ENCODE results near the gene PARD3.
A peak's percentile ranks its signal among the peaks of the same experiment; 100 is the strongest.

The PARD3 gene

GRCh38 chr10:34811968-34812514, 3.1 kb downstream of the PARD3 start:
- Histone ChIP-seq H3K36me3 (ENCODE audit: control insufficient read depth, insufficient read depth, low read length) (no peaks in the 10 kb centered on the region), H3K4me3 (ENCODE audit: extremely low read depth, insufficient read depth, low read length, poor library complexity, severe bottlenecking) (no peak overlapping the region), H3K27ac (ENCODE audit: low read depth, low read length, severe bottlenecking) (no peak overlapping the region), H3K4me1 (ENCODE audit: control insufficient read depth, insufficient read depth, low read length, poor library complexity, severe bottlenecking) (peaks cover 35% of the 10 kb centered on the region), H3K9me3 (ENCODE audit: control insufficient read depth, low read length) (no peaks in the 10 kb centered on the region)
- no CpG with 5 or more reads among the region's 1 CpG for WGBS, 2 experiments (ENCODE audit: insufficient coverage in 2 of 2)

- peaks cover 32% of the 10 kb centered on the region for H3K4me1 ChIP-seq (ENCODE audit: control insufficient read depth, insufficient read depth, low read length, poor library complexity, severe bottlenecking)
- H3K9me3 ChIP-seq (ENCODE audit: control insufficient read depth, low read length) = no peaks in the 10 kb centered on the region
- no peak overlapping the region for H3K4me3 ChIP-seq (ENCODE audit: extremely low read depth, insufficient read depth, low read length, poor library complexity, severe bottlenecking)
- no peak overlapping the region for H3K27ac ChIP-seq (ENCODE audit: low read depth, low read length, severe bottlenecking)
- WGBS, 2 experiments (ENCODE audit: insufficient coverage in 2 of 2) = 77 to 80% methylated on average over 12 to 15 of the region's 17 CpGs
- no peaks in the 10 kb centered on the region for H3K36me3 ChIP-seq (ENCODE audit: control insufficient read depth, insufficient read depth, low read length)
These were observed 3.7 kb downstream of the PARD3 start for GRCh38 chr10:34811126-34811967.

GRCh38 chr10:34809796-34810195, 5.3 kb downstream of the PARD3 start:
- Histone ChIP-seq H3K9me3 (ENCODE audit: control insufficient read depth, low read length) (no peaks in the 10 kb centered on the region), H3K4me1 (ENCODE audit: control insufficient read depth, insufficient read depth, low read length, poor library complexity, severe bottlenecking) (peaks cover 30% of the 10 kb centered on the region), H3K4me3 (ENCODE audit: extremely low read depth, insufficient read depth, low read length, poor library complexity, severe bottlenecking) (no peak overlapping the region), H3K27ac (ENCODE audit: low read depth, low read length, severe bottlenecking) (no peak overlapping the region), H3K36me3 (ENCODE audit: control insufficient read depth, insufficient read depth, low read length) (no peaks in the 10 kb centered on the region)
- WGBS, 2 experiments (ENCODE audit: insufficient coverage in 2 of 2) = 90 to 92% methylated on average over 2 to 3 of the region's 3 CpGs

- Histone ChIP-seq H3K4me3 (ENCODE audit: extremely low read depth, insufficient read depth, low read length, poor library complexity, severe bottlenecking) (no peak overlapping the region), H3K9me3 (ENCODE audit: control insufficient read depth, low read length) (no peaks in the 10 kb centered on the region), H3K4me1 (ENCODE audit: control insufficient read depth, insufficient read depth, low read length, poor library complexity, severe bottlenecking) (peaks cover 30% of the 10 kb centered on the region), H3K27ac (ENCODE audit: low read depth, low read length, severe bottlenecking) (peak overlapping the region; percentile 60), H3K36me3 (ENCODE audit: control insufficient read depth, insufficient read depth, low read length) (no peaks in the 10 kb centered on the region)
- 49 to 54% methylated on average over 11 to 16 of the region's 19 CpGs for WGBS, 2 experiments (ENCODE audit: insufficient coverage in 2 of 2)
These were observed 6.0 kb downstream of the PARD3 start for GRCh38 chr10:34808801-34809745.

- Histone ChIP-seq H3K4me3 (ENCODE audit: extremely low read depth, insufficient read depth, low read length, poor library complexity, severe bottlenecking) (no peak overlapping the region), H3K9me3 (ENCODE audit: control insufficient read depth, low read length) (no peaks in the 10 kb centered on the region), H3K36me3 (ENCODE audit: control insufficient read depth, insufficient read depth, low read length) (peaks cover 4% of the 10 kb centered on the region), H3K27ac (ENCODE audit: low read depth, low read length, severe bottlenecking) (no peak overlapping the region), H3K4me1 (ENCODE audit: control insufficient read depth, insufficient read depth, low read length, poor library complexity, severe bottlenecking) (peaks cover 30% of the 10 kb centered on the region)
- 89% methylated on average over 3 of the region's 4 CpGs for WGBS, 2 experiments (ENCODE audit: insufficient coverage in 2 of 2)
These were observed 6.8 kb downstream of the PARD3 start for GRCh38 chr10:34808336-34808735.

- H3K9me3 ChIP-seq (ENCODE audit: control insufficient read depth, low read length) = no peaks in the 10 kb centered on the region
- H3K4me3 ChIP-seq (ENCODE audit: extremely low read depth, insufficient read depth, low read length, poor library complexity, severe bottlenecking) = no peak overlapping the region
- no CpG with 5 or more reads among the region's 1 CpG for WGBS, 2 experiments (ENCODE audit: insufficient coverage in 2 of 2)
- peaks cover 8% of the 10 kb centered on the region for H3K36me3 ChIP-seq (ENCODE audit: control insufficient read depth, insufficient read depth, low read length)
- peaks cover 32% of the 10 kb centered on the region for H3K4me1 ChIP-seq (ENCODE audit: control insufficient read depth, insufficient read depth, low read length, poor library complexity, severe bottlenecking)
- no peak overlapping the region for H3K27ac ChIP-seq (ENCODE audit: low read depth, low read length, severe bottlenecking)
These were observed 10.8 kb downstream of the PARD3 start for GRCh38 chr10:34804306-34804705.

- Histone ChIP-seq H3K36me3 (ENCODE audit: control insufficient read depth, insufficient read depth, low read length) (peaks cover 11% of the 10 kb centered on the region), H3K9me3 (ENCODE audit: control insufficient read depth, low read length) (no peaks in the 10 kb centered on the region), H3K4me1 (ENCODE audit: control insufficient read depth, insufficient read depth, low read length, poor library complexity, severe bottlenecking) (peaks cover 26% of the 10 kb centered on the region), H3K4me3 (ENCODE audit: extremely low read depth, insufficient read depth, low read length, poor library complexity, severe bottlenecking) (no peak overlapping the region), H3K27ac (ENCODE audit: low read depth, low read length, severe bottlenecking) (no peak overlapping the region)
- 83% methylated on average over 1 to 3 of the region's 5 CpGs for WGBS, 2 experiments (ENCODE audit: insufficient coverage in 2 of 2)
These were observed 12.4 kb downstream of the PARD3 start for GRCh38 chr10:34802692-34803091.

GRCh38 chr10:34801097-34801733, 13.9 kb downstream of the PARD3 start:
- no peak overlapping the region for H3K4me3 ChIP-seq (ENCODE audit: extremely low read depth, insufficient read depth, low read length, poor library complexity, severe bottlenecking)
- no peaks in the 10 kb centered on the region for H3K9me3 ChIP-seq (ENCODE audit: control insufficient read depth, low read length)
- H3K4me1 ChIP-seq (ENCODE audit: control insufficient read depth, insufficient read depth, low read length, poor library complexity, severe bottlenecking) = peaks cover 26% of the 10 kb centered on the region
- 33 to 38% methylated on average over 1 to 2 of the region's 7 CpGs for WGBS, 2 experiments (ENCODE audit: insufficient coverage in 2 of 2)
- peaks cover 11% of the 10 kb centered on the region for H3K36me3 ChIP-seq (ENCODE audit: control insufficient read depth, insufficient read depth, low read length)
- H3K27ac ChIP-seq (ENCODE audit: low read depth, low read length, severe bottlenecking) = peak overlapping the region; percentile 74

GRCh38 chr10:34800624-34801023, 14.5 kb downstream of the PARD3 start:
- H3K4me3 ChIP-seq (ENCODE audit: extremely low read depth, insufficient read depth, low read length, poor library complexity, severe bottlenecking) = no peak overlapping the region
- peaks cover 11% of the 10 kb centered on the region for H3K36me3 ChIP-seq (ENCODE audit: control insufficient read depth, insufficient read depth, low read length)
- H3K4me1 ChIP-seq (ENCODE audit: control insufficient read depth, insufficient read depth, low read length, poor library complexity, severe bottlenecking) = peaks cover 26% of the 10 kb centered on the region
- WGBS, 2 experiments (ENCODE audit: insufficient coverage in 2 of 2) = 66 to 93% methylated on average over 3 to 4 of the region's 5 CpGs
- H3K27ac ChIP-seq (ENCODE audit: low read depth, low read length, severe bottlenecking) = peak overlapping the region; percentile 74
- H3K9me3 ChIP-seq (ENCODE audit: control insufficient read depth, low read length) = no peaks in the 10 kb centered on the region

- H3K4me1 ChIP-seq (ENCODE audit: control insufficient read depth, insufficient read depth, low read length, poor library complexity, severe bottlenecking) = peaks cover 26% of the 10 kb centered on the region
- H3K4me3 ChIP-seq (ENCODE audit: extremely low read depth, insufficient read depth, low read length, poor library complexity, severe bottlenecking) = no peak overlapping the region
- H3K36me3 ChIP-seq (ENCODE audit: control insufficient read depth, insufficient read depth, low read length) = peaks cover 10% of the 10 kb centered on the region
- H3K27ac ChIP-seq (ENCODE audit: low read depth, low read length, severe bottlenecking) = no peak overlapping the region
- H3K9me3 ChIP-seq (ENCODE audit: control insufficient read depth, low read length) = no peaks in the 10 kb centered on the region
- WGBS, 2 experiments (ENCODE audit: insufficient coverage in 2 of 2) = 83 to 93% methylated on average over 1 to 2 of the region's 4 CpGs
These were observed 16.4 kb downstream of the PARD3 start for GRCh38 chr10:34798654-34799053.
